Activated CD4-positive, alpha-beta T cell treated with anti-CD3 and anti-CD28 coated beads for 36 hours (primary cell): Measurements from ENCODE around the gene OR52J3. TPM values are rescaled to one million over a fixed set of nuclear protein-coding genes. Genes with fewer than 3 reads are reported as not detected.

Experiments used
- total RNA-seq, 2 experiments: library from RNA; stranded (reverse); gene quantifications; one replicate each; pipeline ENCODE4 v1.2.3, GENCODE V29; 2021

The OR52J3 gene
- total RNA-seq, 2 experiments from 2014 or later, result not detected

Other genes with a start within 250 kb of the OR52J3 start
- gene OR52R1, start 242.1 kb upstream of the OR52J3 start, total RNA-seq, result not detected
- gene OR51F2, start 225.2 kb upstream of the OR52J3 start, total RNA-seq, result not detected
- gene OR51S1, start 197.3 kb upstream of the OR52J3 start, total RNA-seq, result not detected
- not detected for gene OR51T1, start 164.6 kb upstream of the OR52J3 start, total RNA-seq
- gene OR51A7, start 142.7 kb upstream of the OR52J3 start, total RNA-seq, result not detected
- gene OR51G2, start 127.2 kb upstream of the OR52J3 start, total RNA-seq, result not detected
- gene OR51G1, start 122.2 kb upstream of the OR52J3 start, total RNA-seq, result not detected
- gene OR51A4, start 98.9 kb upstream of the OR52J3 start, total RNA-seq, result not detected
- not detected for gene OR51A2, start 90.8 kb upstream of the OR52J3 start, total RNA-seq
- gene OR51L1, start 51.7 kb upstream of the OR52J3 start, total RNA-seq, result not detected
- not detected for gene OR52E2, start 13.1 kb downstream of the OR52J3 start, total RNA-seq
- gene OR52E1, start 23.0 kb downstream of the OR52J3 start, total RNA-seq, result not detected
- not detected for gene OR52A5, start 91.8 kb downstream of the OR52J3 start, total RNA-seq
- gene OR52A1, start 108.2 kb downstream of the OR52J3 start, total RNA-seq, result not detected
- not detected for gene OR51V1, start 154.2 kb downstream of the OR52J3 start, total RNA-seq
- gene HBB, start 180.5 kb downstream of the OR52J3 start, total RNA-seq, result not detected
- not detected for gene HBD, start 188.0 kb downstream of the OR52J3 start, total RNA-seq
- gene HBG1, start 203.3 kb downstream of the OR52J3 start, total RNA-seq, result not detected
- gene HBG2, start 208.3 kb downstream of the OR52J3 start, total RNA-seq, result not detected
- gene HBE1, start 223.4 kb downstream of the OR52J3 start, total RNA-seq, result not detected